Gastrocnemius medialis (tissue), 4 donors: ENCODE results near the gene SELENOM. TPM values are rescaled to one million over a fixed set of nuclear protein-coding genes. Genes with fewer than 3 reads are reported as not detected.

Source experiments
- ATAC-seq, 2 donors: fragments of 150-250 bp; one replicate each; pipeline ENCODE4 v1.9.1; 2016
- DNase-seq, 2 donors: peaks; one replicate each; pipeline ENCODE4 v3.0.0-alpha.2; 2019
- H3K27ac ChIP-seq, 4 donors: fragments of 200-600 bp; sonication (generic); 1 replicate in 1 of 4; 2 replicates in 3 of 4; pipeline ENCODE4 v1.5.1; 2016 to 2018; ENCODE audit warnings: mild to moderate bottlenecking in 2 of 4, moderate library complexity in 1 of 4
- H3K27me3 ChIP-seq, 3 donors: fragments of 200-600 bp; sonication (generic) in 2 of 3; 1 replicate in 1 of 3; 2 replicates in 2 of 3; pipeline versions ENCODE4 v1.5.1 to v1.6.0; 2016 to 2019; ENCODE audit warnings: mild to moderate bottlenecking in 1 of 3, moderate library complexity in 1 of 3
- H3K36me3 ChIP-seq, 2 donors: fragments of 200-600 bp; sonication (generic) in 1 of 2; one replicate each; pipeline ENCODE4 v1.5.1; 2017 to 2018
- H3K4me1 ChIP-seq, 2 donors: fragments of 200-600 bp; sonication (generic) in 1 of 2; one replicate each; pipeline ENCODE4 v1.5.1; 2016 to 2017; ENCODE audit warnings: mild to moderate bottlenecking in 2 of 2
- H3K4me3 ChIP-seq, 4 donors: fragments of 200-600 bp; sonication (generic) in 3 of 4; 1 replicate in 1 of 4; 2 replicates in 3 of 4; pipeline ENCODE4 v1.5.1; 2016 to 2019; ENCODE audit warnings: mild to moderate bottlenecking in 2 of 4
- H3K9me3 ChIP-seq, 3 donors: fragments of 200-600 bp; sonication (generic) in 2 of 3; 1 replicate in 1 of 3; 2 replicates in 2 of 3; pipeline ENCODE4 v1.5.1; 2016 to 2019
- CTCF ChIP-seq, 5 experiments: fragments of 450-650 bp in 3 of 5; fragments of 200-600 bp in 2 of 5; sonication (generic) in 2 of 5; IDR thresholded peaks in 4 of 5; conservative IDR thresholded peaks in 1 of 5; 1 replicate in 4 of 5; 2 replicates in 1 of 5; pipeline ENCODE4 v1.5.1; 2016 to 2019; ENCODE audit warnings: antibody characterized with exemption in 5 of 5, mild to moderate bottlenecking in 3 of 5, moderate library complexity in 3 of 5
- POLR2A ChIP-seq, 2 donors: fragments of 450-650 bp; IDR thresholded peaks; one replicate each; pipeline ENCODE4 v1.6.1; 2017; ENCODE audit warnings: antibody characterized with exemption in 2 of 2, mild to moderate bottlenecking in 2 of 2, moderate library complexity in 2 of 2
- in situ Hi-C, 4 donors: fragments of 200-750 bp; cut with MboI; loops; one replicate each; pipeline versions ENCODE4 v1.15.0 to v1.8.0; 2017; ENCODE audit warnings: low sequenced_read_pairs in 4 of 4
- intact Hi-C: fragments of 100-400 bp; cut with DNase I; formaldehyde crosslinking; loops from one replicate; pipeline ENCODE4 v1.15.1; 2023; ENCODE audit warnings: low total_unique reads
- total RNA-seq, 4 donors: library from RNA; depleted of rRNA; stranded (reverse); fragments of >200 nt; gene quantifications; one replicate each; pipeline versions ENCODE4 v1.1.0 to v1.2.3, GENCODE V29; 2016

SELENOM gene
- total RNA-seq, 4 donors from 2014 or later = 144 to 184 (median 157) TPM

DNA sequence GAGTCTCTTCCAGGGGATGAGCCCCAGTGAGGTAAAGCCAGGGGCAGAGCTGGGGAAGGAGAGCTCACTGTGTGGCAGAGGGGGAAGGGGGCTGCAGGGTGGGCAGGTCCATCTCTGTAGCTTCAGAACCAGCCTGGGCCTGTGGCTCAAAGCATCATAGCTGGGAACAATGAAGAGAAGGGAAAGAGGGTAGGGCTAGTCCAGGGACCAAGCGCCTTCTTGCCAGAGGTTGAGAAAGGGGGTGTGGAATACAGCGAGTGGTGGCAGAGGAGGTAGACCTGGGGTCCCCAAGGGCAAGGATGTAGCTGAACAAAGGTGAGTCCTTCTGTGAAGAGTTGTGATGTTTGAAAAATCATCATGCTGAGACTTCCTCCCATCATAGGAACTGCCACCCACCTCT lies 34.2 kb upstream of the SELENOM start:
- in situ Hi-C loops = loop anchor here in 2 of 4 donors (10.0 to 25.0 kb wide), 2 partner anchors 187 to 379 kb away; no protein-coding TSS in a partner anchor
- Histone ChIP-seq H3K36me3 (no peaks in the 10 kb centered on the region), H3K27me3 (peaks cover 0 to 4% (median 0%) of the 10 kb centered on the region in 3 donors), H3K4me1 (no peaks in the 10 kb centered on the region), H3K4me3 (no peak overlapping the region), H3K27ac (no peak overlapping the region), H3K9me3 (no peaks in the 10 kb centered on the region)
- intact Hi-C loops = no loop called here
- DNase-seq (no peak), ATAC-seq (no peak)
- TF ChIP-seq CTCF (IDR thresholded peaks at IDR 0.05 in 4 of 5, conservative IDR thresholded peaks at IDR 0.05 in 1 of 5) = no peak
- no peak for TF ChIP-seq POLR2A (IDR thresholded peaks at IDR 0.05)

DNA sequence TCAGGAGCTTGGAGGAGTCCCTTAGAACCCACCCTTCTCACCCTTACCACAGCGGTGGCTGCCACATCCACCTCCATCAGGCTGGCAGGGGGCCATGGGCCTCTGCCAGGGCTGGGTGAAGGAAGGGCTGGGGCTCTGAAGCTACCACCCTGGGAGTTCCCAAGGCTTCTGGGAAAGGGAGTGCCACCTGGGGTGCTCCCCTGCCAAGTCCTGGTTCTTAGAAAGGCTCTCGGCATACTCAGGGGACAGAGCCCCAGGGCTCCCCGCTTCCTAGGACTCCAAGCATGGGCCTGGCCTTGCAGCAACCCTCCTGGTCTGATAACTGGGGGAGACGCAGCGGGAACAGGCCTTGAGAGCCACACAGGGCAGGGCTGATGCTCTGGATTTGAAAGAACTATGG lies 33.4 kb upstream of the SELENOM start:
- no peaks in the 10 kb centered on the region for H3K4me1 ChIP-seq
- ATAC-seq (no peak), DNase-seq (no peak)
- H3K9me3 ChIP-seq = no peaks in the 10 kb centered on the region
- H3K27me3 ChIP-seq = peaks cover 0 to 4% (median 0%) of the 10 kb centered on the region in 3 donors
- no peak overlapping the region for H3K27ac ChIP-seq
- TF ChIP-seq CTCF (IDR thresholded peaks at IDR 0.05 in 4 of 5, conservative IDR thresholded peaks at IDR 0.05 in 1 of 5) (no peak), POLR2A (IDR thresholded peaks at IDR 0.05) (no peak)
- intact Hi-C loops = no loop called here
- in situ Hi-C loops = loop anchor here in 2 of 4 donors (10.0 to 25.0 kb wide), 2 partner anchors 186 to 378 kb away; no protein-coding TSS in a partner anchor
- no peaks in the 10 kb centered on the region for H3K36me3 ChIP-seq
- H3K4me3 ChIP-seq = no peak overlapping the region

DNA sequence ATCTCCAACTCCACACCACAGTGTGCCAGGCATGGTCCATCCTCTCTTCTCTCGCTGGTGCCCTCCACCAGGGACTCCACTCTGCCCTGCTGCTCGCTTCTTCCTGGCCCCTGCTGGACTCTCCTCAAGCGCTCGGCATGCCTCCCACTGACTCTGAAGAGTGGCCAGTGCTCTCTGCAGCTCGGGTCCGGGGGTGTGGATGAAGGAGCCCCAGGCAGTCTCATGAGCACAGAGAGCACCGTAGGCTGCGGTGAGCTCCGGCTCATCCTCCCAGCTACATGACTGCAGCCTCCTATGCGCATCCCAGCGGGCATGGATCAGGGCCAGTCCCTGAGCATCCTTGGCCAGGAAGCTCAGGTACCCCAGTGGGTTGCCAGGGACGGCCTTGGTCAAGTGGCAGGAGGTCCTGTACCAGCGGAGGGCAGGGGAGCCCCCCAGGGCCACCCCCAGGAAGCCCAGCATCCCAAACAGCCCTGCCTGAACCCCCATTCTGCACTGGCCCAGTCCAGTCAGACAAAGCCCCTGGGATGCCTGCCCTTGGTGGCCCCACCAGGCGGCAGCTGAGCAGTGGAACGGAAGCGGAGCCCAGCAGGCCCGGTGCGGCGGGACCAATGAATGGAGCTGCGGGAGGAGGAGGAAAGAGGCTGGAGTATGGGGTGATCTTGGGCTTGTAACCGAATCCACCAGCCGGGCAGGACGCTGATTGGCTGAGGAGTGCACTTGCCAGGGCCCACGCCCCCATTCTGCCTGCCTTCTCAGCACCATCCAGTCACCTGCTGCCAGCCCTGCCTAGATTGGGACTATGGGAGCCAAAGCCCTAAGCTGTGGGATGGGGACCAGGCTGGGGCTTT lies 32.7 kb upstream of the SELENOM start, which contains the start of gene PLA2G3:
Gene PLA2G3 (minus strand): TSS at position 643 of the 851 bp plus-strand sequence. CDS start 154 bp downstream, at position 489.
- intact Hi-C loops = no loop called here
- Histone ChIP-seq H3K4me1 (no peaks in the 10 kb centered on the region), H3K4me3 (no peak within 1 kb of the TSS), H3K36me3 (no peaks in the 10 kb centered on the region), H3K27me3 (peaks cover 0 to 4% (median 0%) of the 10 kb centered on the region in 3 donors), H3K9me3 (no peaks in the 10 kb centered on the region), H3K27ac (no peak within 1 kb of the TSS)
- no peak for ATAC-seq
- DNase-seq = no peak
- TF ChIP-seq POLR2A (IDR thresholded peaks at IDR 0.05) (no peak), CTCF (IDR thresholded peaks at IDR 0.05 in 4 of 5, conservative IDR thresholded peaks at IDR 0.05 in 1 of 5) (no peak)
- in situ Hi-C loops = loop anchor here in 2 of 4 donors (10.0 to 25.0 kb wide), 2 partner anchors 185 to 378 kb away; no protein-coding TSS in a partner anchor

GRCh38 chr22:31139066-31139465 lies 31.7 kb upstream of the SELENOM start:
- peaks cover 0 to 4% (median 0%) of the 10 kb centered on the region in 3 donors for H3K27me3 ChIP-seq
- ATAC-seq = no peak
- no peaks in the 10 kb centered on the region for H3K9me3 ChIP-seq
- TF ChIP-seq POLR2A (IDR thresholded peaks at IDR 0.05) = no peak
- TF ChIP-seq CTCF (IDR thresholded peaks at IDR 0.05 in 4 of 5, conservative IDR thresholded peaks at IDR 0.05 in 1 of 5) = no peak
- DNase-seq = no peak
- H3K36me3 ChIP-seq = no peaks in the 10 kb centered on the region
- no peak overlapping the region for H3K4me3 ChIP-seq
- intact Hi-C loops = no loop called here
- in situ Hi-C loops = loop anchor here in 1 of 4 donors (25.0 kb wide), 1 partner anchor 377 kb away; no protein-coding TSS in a partner anchor
- no peak overlapping the region for H3K27ac ChIP-seq
- H3K4me1 ChIP-seq = no peaks in the 10 kb centered on the region
